Measurements from ENCODE around the gene NDE1. TPM values are rescaled to one million over a fixed set of nuclear protein-coding genes. Genes with fewer than 3 reads are reported as not detected.

Gene NDE1
- total and polyA plus RNA-seq, 2 of the 4 experiments (the other 2 are of a cell fraction): 22.7 to 29.2 TPM

- in situ Hi-C loops (cut with MboI; ENCODE audit: low sequenced_read_pairs): no loop called here
- Histone ChIP-seq H3K18ac (ENCODE audit: low read depth, low read length) (no peak overlapping the region), H3K23ac (ENCODE audit: low read depth, low read length) (no peak overlapping the region), H3K9me1 (ENCODE audit: insufficient read depth, low read length) (no peaks in the 10 kb centered on the region; the same call in 1 of the 2 replicates), H3K14ac (replicated peaks; ENCODE audit: low read depth, low read length) (no peak overlapping the region), H2AK5ac (ENCODE audit: low read depth, low read length) (no peak overlapping the region), H3K27me3 (ENCODE audit: control insufficient read depth, insufficient read depth, low read length) (no peaks in the 10 kb centered on the region), H2BK5ac (ENCODE audit: low read depth, low read length, poor library complexity, severe bottlenecking) (no peak overlapping the region), H4K91ac (ENCODE audit: insufficient read depth, low read depth, low read length) (no peak overlapping the region), H2BK15ac (ENCODE audit: low read depth, low read length) (no peak overlapping the region), H3K9me3 (ENCODE audit: control insufficient read depth, insufficient read depth, low read length) (no peaks in the 10 kb centered on the region), H3K79me1 (ENCODE audit: low read depth in 1 of 2, low read length in 2 of 2) (peaks cover 17 to 24% of the 10 kb centered on the region in 2 experiments), H3K4me1 (ENCODE audit: control insufficient read depth, insufficient read depth, low read length) (no peaks in the 10 kb centered on the region), H2BK20ac (ENCODE audit: low read depth, low read length) (no peak overlapping the region), H3K4me2 (ENCODE audit: low read depth, low read length) (no peak overlapping the region), H3K4ac (ENCODE audit: low read depth, low read length) (no peak overlapping the region), H3K9ac (ENCODE audit: low read depth, low read length) (no peak overlapping the region), H2BK120ac (ENCODE audit: low read depth, low read length) (no peak overlapping the region), H3K56ac (ENCODE audit: extremely low read depth, insufficient read depth, low read length) (no peak overlapping the region), H4K5ac (ENCODE audit: low read depth, low read length) (no peak overlapping the region), H3K36me3 (ENCODE audit: control insufficient read depth, insufficient read depth, low read length) (peaks cover 42% of the 10 kb centered on the region), H4K8ac (ENCODE audit: low read depth in 2 of 2, low read length in 2 of 2) (no peak overlapping the region), H2AK9ac (replicated peaks; ENCODE audit: low read depth, low read length, poor library complexity) (no peak overlapping the region), H4K20me1 (ENCODE audit: insufficient read depth, low read length) (peaks cover 3% of the 10 kb centered on the region; the same call in 1 of the 2 replicates), H2AFZ (replicated peaks; ENCODE audit: low read length, poor library complexity) (no peak overlapping the region), H3K27ac (ENCODE audit: insufficient read depth, low read length) (no peak overlapping the region), H3K4me3 (ENCODE audit: insufficient read depth, low read depth, low read length) (no peak overlapping the region)
- no peak for TF ChIP-seq RCOR1 (IDR thresholded peaks at IDR 0.05; ENCODE audit: insufficient replicate concordance, low read length)
- no peak for TF ChIP-seq RAD21 (IDR thresholded peaks at IDR 0.05; ENCODE audit: low read length)
- TF ChIP-seq CTCF (conservative IDR thresholded peaks at IDR 0.05; ENCODE audit: low read depth, low read length): no peak
- no peak for TF ChIP-seq FOS (IDR thresholded peaks at IDR 0.05; ENCODE audit: low read depth, low read length)
- no peak for TF ChIP-seq MAZ (IDR thresholded peaks at IDR 0.05; ENCODE audit: borderline replicate concordance, low read depth, low read length)
- no peak for TF ChIP-seq CEBPB (IDR thresholded peaks at IDR 0.05; ENCODE audit: low read depth, low read length)
- TF ChIP-seq MAFK (IDR thresholded peaks at IDR 0.05; ENCODE audit: low read depth, low read length): no peak
- TF ChIP-seq POLR2A (IDR thresholded peaks at IDR 0.05; ENCODE audit: low read depth, low read length): no peak
- TF ChIP-seq NFE2L2 (IDR thresholded peaks at IDR 0.05; ENCODE audit: low read depth, low read length): no peak
- no peak for TF ChIP-seq CHD1 (IDR thresholded peaks at IDR 0.05; ENCODE audit: low read depth, low read length)
- no peak for TF ChIP-seq ELK1 (IDR thresholded peaks at IDR 0.05; ENCODE audit: borderline replicate concordance, low read depth, low read length)
- TF ChIP-seq SMC3 (IDR thresholded peaks at IDR 0.05; ENCODE audit: low read depth, low read length): no peak
- TF ChIP-seq, protein P1, sequence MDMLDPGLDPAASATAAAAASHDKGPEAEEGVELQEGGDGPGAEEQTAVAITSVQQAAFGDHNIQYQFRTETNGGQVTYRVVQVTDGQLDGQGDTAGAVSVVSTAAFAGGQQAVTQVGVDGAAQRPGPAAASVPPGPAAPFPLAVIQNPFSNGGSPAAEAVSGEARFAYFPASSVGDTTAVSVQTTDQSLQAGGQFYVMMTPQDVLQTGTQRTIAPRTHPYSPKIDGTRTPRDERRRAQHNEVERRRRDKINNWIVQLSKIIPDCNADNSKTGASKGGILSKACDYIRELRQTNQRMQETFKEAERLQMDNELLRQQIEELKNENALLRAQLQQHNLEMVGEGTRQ (IDR thresholded peaks at IDR 0.05; ENCODE audit: low read depth, low read length): no peak
- no CpG with 5 or more reads among the region's 2 CpGs for WGBS, 2 experiments (ENCODE audit: extremely low coverage in 2 of 2, insufficient read length in 1 of 2)
- dilution Hi-C loops (cut with HindIII; ENCODE audit: low sequenced_read_pairs, unreplicated experiment): no loop called here
- ChIA-PET CTCF (no interaction called here), POLR2A (ENCODE audit: unreplicated experiment) (no interaction called here)
- intact Hi-C loops (cut with micrococcal nuclease): no loop called here
- ATAC-seq (ENCODE audit: low read depth) (no peak), DNase-seq (no peak)
- BruUV-seq (replicated peaks): no TSS peak
Measured at GRCh38 chr16:15631730-15632409, 18.2 kb upstream of the NDE1 start.

Data from IMR-90 (cell line).